B cell (primary cell): ENCODE measurements around the gene PTPRN2. TPM values are rescaled to one million over a fixed set of nuclear protein-coding genes. Genes with fewer than 3 reads are reported as not detected.

Experiments used
- ATAC-seq: fragments of 200-7000 bp; cut with Tn5 transposase; one replicate; pipeline ENCODE4 v1.10.0; 2021; ENCODE audit warnings: low read depth, mild to moderate bottlenecking, moderate number of reproducible peaks, moderate library complexity
- CTCF ChIA-PET: fragments of 350-600 bp; sonication (Branson Sonifier 250); formaldehyde crosslinking; loops from one replicate; lab custom pipeline; 2021; ENCODE audit warnings: antibody characterized with exemption, inconsistent platforms; lab: Charles Lee
- POLR2A ChIA-PET: fragments of 350-600 bp; sonication (Branson Sonifier 250); formaldehyde crosslinking; loops from one replicate; lab custom pipeline; 2021; ENCODE audit warnings: antibody characterized with exemption; lab: Charles Lee
- DNase-seq: peaks from one replicate; pipeline ENCODE4 v3.0.0; 2013
- H2AFZ ChIP-seq: 2 replicates; pipeline ENCODE4 v1.6.1; 2012; ENCODE audit warnings: mild to moderate bottlenecking, low read depth, low read length; ENCODE audit not compliant: insufficient read depth, poor library complexity, severe bottlenecking
- H3K27ac ChIP-seq, 2 donors: 1 replicate in 1 of 2; 2 replicates in 1 of 2; pipeline ENCODE4 v1.5.1; 2012 to 2013; ENCODE audit warnings: low read length in 2 of 2, mild to moderate bottlenecking in 2 of 2, moderate library complexity in 1 of 2
- H3K27me3 ChIP-seq, 4 experiments: fragments of 200-600 bp in 1 of 4; sonication (generic) in 1 of 4; replicated peaks in 1 of 4; 1 replicate in 2 of 4; 2 replicates in 2 of 4; pipeline versions ENCODE4 v1.6.1 to v1.7.0; 2013 to 2016; ENCODE audit warnings: low read length in 3 of 4, mild to moderate bottlenecking in 2 of 4, mixed read lengths in 1 of 4, moderate library complexity in 1 of 4; ENCODE audit not compliant: insufficient read depth in 4 of 4, control insufficient read depth in 3 of 4; ENCODE audit errors: control extremely low read depth in 1 of 4
- H3K36me3 ChIP-seq, 2 experiments: replicated peaks in 1 of 2; 1 replicate in 1 of 2; 2 replicates in 1 of 2; pipeline versions ENCODE4 v1.6.1 to v1.7.1; 2013; ENCODE audit warnings: low read length in 1 of 2; ENCODE audit not compliant: insufficient read depth in 2 of 2, control insufficient read depth in 1 of 2; ENCODE audit errors: control extremely low read depth in 1 of 2, extremely low read depth in 1 of 2
- H3K4me1 ChIP-seq, 2 donors: fragments of 200-600 bp in 1 of 2; sonication (generic) in 1 of 2; 1 replicate in 1 of 2; 2 replicates in 1 of 2; pipeline versions ENCODE4 v1.5.1 to v1.6.1; 2013 to 2017; ENCODE audit warnings: low read length in 2 of 2; ENCODE audit not compliant: control insufficient read depth in 2 of 2, insufficient read depth in 2 of 2
- H3K4me2 ChIP-seq: replicated peaks from 2 replicates; pipeline ENCODE3; 2012; ENCODE audit warnings: mild to moderate bottlenecking, low read depth, low read length; ENCODE audit not compliant: poor library complexity, severe bottlenecking
- H3K4me3 ChIP-seq, 5 experiments: fragments of 200-600 bp in 1 of 5; sonication (generic) in 1 of 5; 1 replicate in 3 of 5; 2 replicates in 2 of 5; pipeline versions ENCODE4 v1.5.1 to v1.7.0; 2011 to 2016; ENCODE audit warnings: low read length in 4 of 5, mild to moderate bottlenecking in 4 of 5, low read depth in 2 of 5, control low read depth in 1 of 5, moderate library complexity in 1 of 5; ENCODE audit not compliant: insufficient read depth in 1 of 5; ENCODE audit errors: control extremely low read depth in 1 of 5, extremely low read depth in 1 of 5
- H3K79me2 ChIP-seq: fragments of 200-600 bp; sonication (generic); one replicate; pipeline ENCODE4 v1.6.0; 2016; ENCODE audit warnings: low read length; ENCODE audit not compliant: control insufficient read depth, insufficient read depth
- H3K9ac ChIP-seq: fragments of 200-600 bp; sonication (generic); 2 replicates; pipeline ENCODE4 v1.6.1; 2017; ENCODE audit warnings: mild to moderate bottlenecking, low read length, moderate library complexity
- H3K9me3 ChIP-seq, 3 donors: one replicate each; pipeline versions ENCODE4 v1.6.1 to v1.7.1; 2013; ENCODE audit warnings: low read length in 2 of 3; ENCODE audit not compliant: control insufficient read depth in 2 of 3, insufficient read depth in 1 of 3; ENCODE audit errors: control extremely low read depth in 1 of 3
- H4K20me1 ChIP-seq: 2 replicates; pipeline ENCODE4 v1.6.0; 2012; ENCODE audit warnings: mild to moderate bottlenecking, low read length; ENCODE audit not compliant: insufficient read depth, control insufficient read depth, poor library complexity, severe bottlenecking
- H3K27ac Mint-ChIP-seq: one replicate; pipeline ENCODE4 v1.8.0; 2021; ENCODE audit warnings: mixed read lengths
- H3K27me3 Mint-ChIP-seq: one replicate; pipeline ENCODE4 v1.8.0; 2021; ENCODE audit warnings: mixed read lengths
- H3K4me1 Mint-ChIP-seq: one replicate; pipeline ENCODE4 v1.8.0; 2021; ENCODE audit warnings: mixed read lengths
- H3K4me3 Mint-ChIP-seq: one replicate; pipeline ENCODE4 v1.8.0; 2021; ENCODE audit warnings: mixed read lengths
- H3K9me3 Mint-ChIP-seq: one replicate; pipeline ENCODE4 v1.8.0; 2022; ENCODE audit warnings: mixed read lengths; ENCODE audit not compliant: insufficient read depth
- CTCF ChIP-seq: fragments of 200-600 bp; IDR thresholded peaks from one replicate; pipeline ENCODE4 v1.8.0; 2022; ENCODE audit warnings: antibody characterized with exemption, mild to moderate bottlenecking
- EZH2 ChIP-seq: IDR thresholded peaks from 2 replicates; pipeline ENCODE4 v1.6.1; 2012; ENCODE audit warnings: borderline replicate concordance, low read depth, mild to moderate bottlenecking, moderate library complexity, low read length; ENCODE audit not compliant: insufficient read depth, poor library complexity, severe bottlenecking
- WGBS: methylation state at CpG from one replicate; pipeline ENCODE4 v1.1.5; 2013; ENCODE audit warnings: missing lambda C conversion rate; ENCODE audit not compliant: insufficient coverage; 5-methylcytosine and 5-hydroxymethylcytosine counted together
- intact Hi-C: fragments of 100-400 bp; cut with micrococcal nuclease; formaldehyde crosslinking; loops from one replicate; pipeline ENCODE4 v1.10.0; 2022
- polyA plus RNA-seq: library from polyadenylated mRNA; depleted of rRNA; stranded (reverse); fragments of >200 nt; gene quantifications from 2 replicates; pipeline ENCODE4 v1.2.3, GENCODE V29; 2012
- total RNA-seq, 2 donors: library from RNA; stranded (reverse); fragments of 120-200 nt in 1 of 2; gene quantifications; 1 replicate in 1 of 2; 2 replicates in 1 of 2; pipeline versions ENCODE4 v1.2.3 to v1.2.4, GENCODE V29; 2013 to 2022

PTPRN2 gene
- total and polyA plus RNA-seq, 2 donors (not counting 1 experiment from before 2014, with no cell fraction given), result 2.0 to 5.0 TPM

- Histone ChIP-seq H2AFZ (no peak overlapping the region), H3K79me2 (no peaks in the 10 kb centered on the region), H3K4me1 (no peaks in the 10 kb centered on the region), H3K9ac (no peak overlapping the region), H3K4me3 (no peak overlapping the region), H3K27me3 (peaks cover 0 to 3% (median 0%) of the 10 kb centered on the region in 4 experiments), H4K20me1 (no peaks in the 10 kb centered on the region), H3K9me3 (peaks cover 0 to 12% (median 0%) of the 10 kb centered on the region in 3 donors), H3K27ac (no peak overlapping the region), H3K36me3 (no peaks in the 10 kb centered on the region), H3K4me2 (no peak overlapping the region)
- H3K9me3 Mint-ChIP-seq, result no peaks in the 10 kb centered on the region
- 80% methylated on average over 3 of the region's 5 CpGs for WGBS
- POLR2A ChIA-PET, result no interaction called here
- no peak for DNase-seq
- no peak overlapping the region for H3K27ac Mint-ChIP-seq
- CTCF ChIA-PET, result interaction anchor here (0.8 kb wide), 1 partner anchor 485 kb away, joined by 3 read pairs; no protein-coding TSS in a partner anchor
- H3K4me1 Mint-ChIP-seq, result peaks cover 1% of the 10 kb centered on the region
- H3K4me3 Mint-ChIP-seq, result no peak overlapping the region
- no peak for TF ChIP-seq CTCF
- TF ChIP-seq EZH2, result no peak
- intact Hi-C loops, result no loop called here
- no peaks in the 10 kb centered on the region for H3K27me3 Mint-ChIP-seq
- ATAC-seq, result no peak
Observed at GRCh38 chr7:158492367-158492764, 95.3 kb downstream of the PTPRN2 start.

DNA sequence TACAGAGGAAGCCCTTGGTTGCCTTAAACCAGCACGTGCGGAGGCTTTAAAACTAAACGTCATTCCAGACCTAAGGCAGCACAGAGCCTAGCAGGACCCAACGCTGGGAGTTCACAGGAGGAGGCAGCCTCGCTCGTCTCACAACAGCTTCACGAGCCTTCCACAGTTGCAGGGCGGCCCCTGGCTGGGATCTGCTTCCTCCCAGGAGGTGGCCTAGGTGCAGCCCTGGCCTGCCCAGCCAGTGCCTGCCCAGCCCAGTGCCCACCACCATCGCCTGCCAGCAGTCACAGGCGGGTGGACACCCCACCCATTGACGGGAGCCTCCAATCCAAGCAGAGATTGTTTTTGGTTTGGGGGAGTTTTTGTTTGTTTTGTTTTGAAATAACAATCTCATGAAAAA lies 96.5 kb downstream of the PTPRN2 start:
- Histone ChIP-seq H3K4me3 (no peak overlapping the region), H2AFZ (no peak overlapping the region), H3K4me1 (no peaks in the 10 kb centered on the region), H4K20me1 (no peaks in the 10 kb centered on the region), H3K9me3 (peaks cover 0 to 12% (median 0%) of the 10 kb centered on the region in 3 donors), H3K27me3 (no peaks in the 10 kb centered on the region), H3K27ac (no peak overlapping the region), H3K36me3 (no peaks in the 10 kb centered on the region), H3K4me2 (no peak overlapping the region), H3K9ac (no peak overlapping the region), H3K79me2 (no peaks in the 10 kb centered on the region)
- H3K4me1 Mint-ChIP-seq, result peaks cover 1% of the 10 kb centered on the region
- no peak for DNase-seq
- H3K27me3 Mint-ChIP-seq, result no peaks in the 10 kb centered on the region
- CTCF ChIA-PET, result no interaction called here
- no peak overlapping the region for H3K4me3 Mint-ChIP-seq
- 85% methylated on average over 9 of the region's 11 CpGs for WGBS
- no peak overlapping the region for H3K27ac Mint-ChIP-seq
- TF ChIP-seq EZH2 (no peak), CTCF (no peak)
- intact Hi-C loops, result no loop called here
- H3K9me3 Mint-ChIP-seq, result no peaks in the 10 kb centered on the region
- POLR2A ChIA-PET, result no interaction called here
- no peak for ATAC-seq
